Prostate gland (tissue), 2 donors: Measurements from ENCODE around the gene PGPEP1. TPM values are rescaled to one million over a fixed set of nuclear protein-coding genes. Genes with fewer than 3 reads are reported as not detected.

Source experiments
- DNase-seq: peaks from one replicate; pipeline ENCODE4 v3.0.0-alpha.2; 2019; ENCODE audit warnings: low spot score
- H3K27ac ChIP-seq, 2 donors: fragments of 200-600 bp; sonication (generic); 2 replicates each; pipeline ENCODE4 v1.5.1; 2017 to 2019
- H3K27me3 ChIP-seq: fragments of 200-600 bp; sonication (generic); replicated peaks from 2 replicates; pipeline ENCODE4 v1.5.1; 2019; ENCODE audit not compliant: insufficient read depth
- H3K36me3 ChIP-seq, 2 donors: fragments of 200-600 bp; sonication (generic); 1 replicate in 1 of 2; 2 replicates in 1 of 2; pipeline versions ENCODE4 v1.5.1 to v1.8.1; 2017 to 2019
- H3K4me1 ChIP-seq: fragments of 200-600 bp; sonication (generic); replicated peaks from 2 replicates; pipeline ENCODE4 v1.5.1; 2019
- H3K4me3 ChIP-seq, 2 donors: fragments of 200-600 bp; sonication (generic); 2 replicates each; pipeline ENCODE4 v1.5.1; 2017 to 2019
- H3K9me3 ChIP-seq: fragments of 200-600 bp; sonication (generic); 2 replicates; pipeline ENCODE4 v1.5.1; 2017
- CTCF ChIP-seq, 4 experiments: fragments of 200-600 bp in 2 of 4; fragments of 450-650 bp in 2 of 4; sonication (generic) in 2 of 4; IDR thresholded peaks; 1 replicate in 3 of 4; 2 replicates in 1 of 4; pipeline ENCODE4 v1.5.1; 2016 to 2019; ENCODE audit warnings: antibody characterized with exemption in 4 of 4, mild to moderate bottlenecking in 2 of 4, moderate library complexity in 2 of 4
- POLR2A ChIP-seq: fragments of 450-650 bp; IDR thresholded peaks from one replicate; pipeline ENCODE4 v1.6.1; 2016; ENCODE audit warnings: antibody characterized with exemption, mild to moderate bottlenecking
- POLR2AphosphoS5 ChIP-seq: sonication (generic); formaldehyde crosslinking; IDR thresholded peaks from one replicate; pipeline ENCODE4 v1.6.1; 2017; ENCODE audit warnings: antibody characterized with exemption
- WGBS: methylation state at CpG from one replicate; pipeline ENCODE4 v1.1.5; 2018; 5-methylcytosine and 5-hydroxymethylcytosine counted together
- intact Hi-C: fragments of 100-400 bp; cut with DNase I; formaldehyde crosslinking; loops from one replicate; pipeline ENCODE4 v1.14.2; 2022
- total RNA-seq, 2 donors: library from RNA; depleted of rRNA; stranded (reverse); fragments of >200 nt; gene quantifications; one replicate each; pipeline ENCODE4 v1.1.0, GENCODE V29; 2016

The PGPEP1 gene
- total RNA-seq, 2 donors from 2014 or later: 18.0 to 37.3 TPM

DNA sequence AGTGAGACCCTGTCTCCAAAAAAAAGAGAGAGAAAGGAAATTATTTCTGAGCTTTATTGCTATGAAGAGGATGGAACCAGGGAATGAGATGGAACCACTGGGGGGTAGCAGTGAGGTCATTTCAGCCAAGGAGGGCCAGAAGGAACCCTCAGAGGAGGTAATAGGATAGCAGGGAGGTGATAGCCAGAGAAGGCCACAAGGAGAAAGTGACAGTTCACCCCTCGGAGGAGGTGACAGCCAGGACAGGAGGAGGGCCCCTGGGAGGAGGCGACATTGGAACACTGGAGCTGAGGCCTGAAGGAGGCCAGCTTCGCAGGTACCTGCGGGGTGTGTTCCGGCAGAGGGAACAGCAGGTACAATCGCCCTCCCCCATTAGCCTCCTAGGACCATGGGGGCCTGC, 675 bp upstream of the PGPEP1 start:
- Histone ChIP-seq H3K27ac (peak overlapping the region in 1 of 2 donors; percentile 79), H3K36me3 (no peaks in the 10 kb centered on the region), H3K4me1 (no peaks in the 10 kb centered on the region), H3K27me3 (no peaks in the 10 kb centered on the region), H3K9me3 (no peaks in the 10 kb centered on the region), H3K4me3 (peak overlapping the region; percentile 87 to 98)
- no peak for DNase-seq
- WGBS: 53% methylated on average over 6 of the region's 6 CpGs
- TF ChIP-seq CTCF (IDR thresholded peaks at IDR 0.05) (no peak), POLR2A (no peak), POLR2AphosphoS5 (no peak)
- intact Hi-C loops: no loop called here

GRCh38 chr19:18340990-18341868, 831 bp downstream of the PGPEP1 start:
- peak overlapping the region; percentile 79 to 87 for H3K27ac ChIP-seq
- H3K4me1 ChIP-seq: no peaks in the 10 kb centered on the region
- DNase-seq: peak; percentile 51
- WGBS: 3% methylated on average over 16 of the region's 18 CpGs
- intact Hi-C loops: no loop called here
- H3K36me3 ChIP-seq: no peaks in the 10 kb centered on the region
- peak overlapping the region; percentile 87 to 98 for H3K4me3 ChIP-seq
- H3K27me3 ChIP-seq: no peaks in the 10 kb centered on the region
- peak in 1 of 4 experiments; percentile 13 for TF ChIP-seq CTCF (IDR thresholded peaks at IDR 0.05)
- TF ChIP-seq POLR2A: peak; percentile 38
- peak; percentile 57 for TF ChIP-seq POLR2AphosphoS5
- H3K9me3 ChIP-seq: no peaks in the 10 kb centered on the region

DNA sequence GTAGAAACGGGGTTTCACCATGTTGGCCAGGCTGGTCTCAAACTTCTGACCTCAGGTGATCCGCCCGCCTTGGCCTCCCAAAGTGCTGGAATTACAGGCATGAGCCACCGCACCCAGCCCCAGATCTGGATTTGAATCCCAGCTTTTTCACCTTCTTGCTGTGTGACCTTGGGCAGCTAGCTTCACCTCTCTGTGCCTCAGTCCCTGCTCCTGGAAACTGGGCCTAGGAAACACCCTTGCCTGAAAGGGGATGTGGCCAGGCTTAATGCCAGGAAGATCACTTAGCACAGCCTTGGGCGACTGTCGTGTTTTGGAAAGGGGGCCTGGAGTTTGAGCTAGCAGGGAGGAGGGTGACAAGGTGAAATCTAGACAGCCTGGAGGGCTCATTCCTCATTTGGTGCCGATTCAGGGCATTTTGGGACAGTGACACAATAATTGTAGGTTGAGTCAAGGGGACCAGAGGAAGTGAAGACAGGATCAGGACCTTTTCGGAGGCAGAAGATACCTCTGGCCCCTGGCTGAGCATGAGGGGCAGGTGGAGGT, 1.8 kb downstream of the PGPEP1 start:
- Histone ChIP-seq H3K27ac (no peak overlapping the region), H3K4me1 (no peaks in the 10 kb centered on the region), H3K9me3 (no peaks in the 10 kb centered on the region), H3K27me3 (no peaks in the 10 kb centered on the region), H3K36me3 (no peaks in the 10 kb centered on the region), H3K4me3 (no peak overlapping the region)
- TF ChIP-seq POLR2AphosphoS5 (no peak), POLR2A (no peak), CTCF (IDR thresholded peaks at IDR 0.05) (no peak)
- 74% methylated on average over 8 of the region's 8 CpGs for WGBS
- intact Hi-C loops: no loop called here
- DNase-seq: no peak

GRCh38 chr19:18344582-18344950, 4.2 kb downstream of the PGPEP1 start:
- no peak overlapping the region for H3K4me3 ChIP-seq
- no peaks in the 10 kb centered on the region for H3K36me3 ChIP-seq
- no peaks in the 10 kb centered on the region for H3K27me3 ChIP-seq
- TF ChIP-seq POLR2A (no peak), CTCF (IDR thresholded peaks at IDR 0.05) (no peak), POLR2AphosphoS5 (no peak)
- WGBS: 64% methylated on average over 13 of the region's 13 CpGs
- intact Hi-C loops: no loop called here
- no peaks in the 10 kb centered on the region for H3K4me1 ChIP-seq
- H3K27ac ChIP-seq: peak overlapping the region in 1 of 2 donors; percentile 8
- DNase-seq: no peak
- no peaks in the 10 kb centered on the region for H3K9me3 ChIP-seq
